T47D (cell line): ENCODE measurements around the gene KRT15.

ENCODE experiments used
- DNase-seq, 2 experiments: peaks; one replicate each; pipeline versions ENCODE4 v3.0.0 to v3.0.0-alpha.2; 2011 to 2012; ENCODE audit warnings: low read depth in 1 of 2, low spot score in 1 of 2
- JUND ChIP-seq: IDR thresholded peaks from 2 replicates; pipeline ENCODE4 v1.6.1; 2012; ENCODE audit warnings: low read depth
- in situ Hi-C: cut with HindIII; loops from 2 replicates; pipeline ENCODE4 v1.10.0; 2016; ENCODE audit warnings: low sequenced_read_pairs, low pct_unique_long_range_greater_than_20kb

KRT15 gene

DNA sequence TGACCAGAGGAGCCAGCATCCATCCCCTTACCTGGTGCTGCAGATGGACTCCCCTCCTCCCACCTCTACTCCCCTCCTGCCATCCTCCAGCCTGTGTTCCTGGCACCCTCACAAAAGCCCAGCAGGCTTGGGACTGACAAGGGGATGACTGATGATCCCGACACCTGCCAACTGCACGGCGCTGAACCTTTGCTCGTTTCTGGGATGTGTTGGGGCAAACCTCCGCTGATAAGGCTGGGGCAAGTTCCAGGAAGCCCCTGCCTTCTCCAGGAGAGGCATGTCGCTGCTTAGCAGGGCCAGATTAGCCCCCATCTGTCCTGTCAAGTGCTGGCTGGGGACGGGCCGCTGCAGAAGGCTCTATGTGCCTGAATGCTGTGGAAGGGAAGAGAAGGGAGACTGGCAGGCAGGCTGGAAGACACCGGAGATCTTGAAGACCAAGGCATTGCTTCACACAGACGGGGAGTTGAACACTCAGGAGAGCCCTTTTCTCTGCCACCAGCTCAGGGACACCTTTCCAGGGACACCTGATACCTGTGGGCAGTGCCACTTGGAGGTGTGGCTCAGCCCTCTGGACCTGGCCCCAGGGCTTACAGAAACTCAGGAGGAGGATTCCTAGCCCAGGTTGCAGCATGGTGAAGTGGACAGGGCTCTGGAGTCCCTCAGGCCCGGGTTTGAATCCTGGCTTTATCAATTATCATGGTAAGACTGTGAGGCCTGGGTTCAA, 973 bp upstream of the KRT15 start:
- in situ Hi-C loops: no loop called here
- peak in 1 of 2 experiments; percentile 92 for DNase-seq
- 0 out of 2 replicates have a peak, but pooled peaks have one; percentile 62 for TF ChIP-seq JUND

- in situ Hi-C loops: no loop called here
- no peak for TF ChIP-seq JUND
- peak in 1 of 2 experiments; percentile 51 for DNase-seq
These were observed 659 bp downstream of the KRT15 start for GRCh38 chr17:41518031-41518430.

- no peak for DNase-seq
- in situ Hi-C loops: no loop called here
- no peak for TF ChIP-seq JUND
These were observed 1.8 kb downstream of the KRT15 start for GRCh38 chr17:41516830-41517283.

DNA sequence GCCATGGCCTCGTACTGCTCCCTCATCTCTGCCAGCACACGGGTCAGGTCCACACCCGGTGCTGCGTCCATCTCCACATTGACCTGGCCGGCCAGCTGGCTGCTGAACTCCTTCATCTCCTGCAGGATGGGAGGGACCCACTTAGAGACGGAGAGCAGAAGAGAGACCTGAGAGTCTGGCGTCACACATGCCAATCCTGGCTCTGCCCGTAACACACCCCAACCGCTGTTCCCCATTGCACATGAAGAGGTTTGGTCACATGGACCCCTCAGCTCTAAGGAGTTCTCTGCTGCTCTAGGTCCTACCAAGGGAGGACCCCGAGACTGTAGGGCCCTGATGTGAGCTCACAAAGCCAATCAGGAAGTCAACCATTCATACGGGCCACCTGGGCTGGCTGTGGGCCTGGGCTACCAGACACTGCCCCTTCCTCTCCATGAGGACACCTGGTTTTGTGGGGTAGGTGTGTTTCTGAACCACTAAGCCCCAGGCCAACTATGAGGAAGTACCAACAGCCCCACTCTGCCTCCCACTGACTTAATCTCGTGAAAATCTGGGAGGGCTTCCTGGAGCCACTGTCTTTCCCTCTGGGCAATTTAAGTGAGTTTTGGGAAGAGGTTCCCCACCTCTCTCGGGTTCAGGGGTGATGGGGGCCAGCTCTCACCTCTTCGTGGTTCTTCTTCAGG, 2.4 kb downstream of the KRT15 start:
- no peak for DNase-seq
- in situ Hi-C loops: no loop called here
- TF ChIP-seq JUND: no peak

GRCh38 chr17:41513168-41513547, 5.5 kb downstream of the KRT15 start:
- in situ Hi-C loops: no loop called here
- DNase-seq: peak in 1 of 2 experiments; percentile 50
- no peak for TF ChIP-seq JUND

DNA sequence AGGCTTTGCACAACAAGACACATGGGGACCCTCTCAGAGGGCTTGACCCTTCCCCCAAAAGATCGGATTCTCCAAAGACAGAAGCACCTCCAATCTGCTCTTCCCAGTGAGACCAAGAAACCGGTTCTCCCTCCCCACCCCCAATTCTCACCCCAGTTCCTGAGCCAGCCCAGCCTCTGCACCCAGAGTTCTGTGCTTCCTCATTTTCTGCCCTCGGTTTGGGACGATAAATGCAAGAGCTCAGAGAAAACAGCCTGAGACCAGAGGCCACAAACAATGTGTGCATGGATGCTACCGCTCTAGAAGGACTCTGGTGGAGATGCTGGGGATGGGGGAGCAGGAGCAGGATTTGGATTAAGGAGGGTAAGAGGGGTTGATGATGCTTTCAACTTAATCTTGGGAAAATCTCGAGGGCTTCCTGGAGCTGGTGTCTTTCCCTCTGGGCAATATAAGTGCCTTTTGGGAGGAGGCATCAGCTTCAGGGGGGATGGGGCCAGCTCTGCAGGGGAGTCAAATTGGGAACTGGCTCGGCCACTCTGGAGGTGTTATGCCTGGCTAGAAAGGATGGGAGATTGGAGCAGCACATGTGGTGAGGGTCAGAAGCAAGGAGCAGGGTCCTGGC, 6.0 kb downstream of the KRT15 start:
- in situ Hi-C loops: no loop called here
- DNase-seq: peak in 1 of 2 experiments; percentile 52
- TF ChIP-seq JUND: no peak

- DNase-seq: peak in 1 of 2 experiments; percentile 84
- in situ Hi-C loops: no loop called here
- no peak for TF ChIP-seq JUND
These were observed 7.0 kb downstream of the KRT15 start for GRCh38 chr17:41511716-41512115.

DNA sequence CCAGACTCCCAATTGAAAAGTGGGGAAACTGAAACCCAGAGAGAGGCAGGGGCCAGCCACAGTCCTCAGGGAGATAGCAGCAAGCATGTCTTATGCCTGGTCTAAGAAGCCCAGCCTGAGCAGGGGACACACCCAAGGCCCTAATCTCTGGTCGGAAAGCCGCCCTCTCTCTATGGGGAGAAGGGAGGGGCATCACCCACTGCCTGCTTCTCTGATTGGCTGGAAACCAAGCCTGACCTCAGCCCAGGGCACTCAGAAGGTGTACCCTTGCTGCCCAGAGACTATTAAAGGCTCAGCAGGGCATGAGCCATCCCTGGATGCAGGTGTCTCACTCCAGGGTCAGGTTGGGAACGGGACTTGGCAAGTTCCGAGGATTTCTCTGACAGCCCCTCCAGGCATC, 7.6 kb downstream of the KRT15 start:
- TF ChIP-seq JUND: no peak
- peak in 1 of 2 experiments; percentile 84 for DNase-seq
- in situ Hi-C loops: no loop called here

DNA sequence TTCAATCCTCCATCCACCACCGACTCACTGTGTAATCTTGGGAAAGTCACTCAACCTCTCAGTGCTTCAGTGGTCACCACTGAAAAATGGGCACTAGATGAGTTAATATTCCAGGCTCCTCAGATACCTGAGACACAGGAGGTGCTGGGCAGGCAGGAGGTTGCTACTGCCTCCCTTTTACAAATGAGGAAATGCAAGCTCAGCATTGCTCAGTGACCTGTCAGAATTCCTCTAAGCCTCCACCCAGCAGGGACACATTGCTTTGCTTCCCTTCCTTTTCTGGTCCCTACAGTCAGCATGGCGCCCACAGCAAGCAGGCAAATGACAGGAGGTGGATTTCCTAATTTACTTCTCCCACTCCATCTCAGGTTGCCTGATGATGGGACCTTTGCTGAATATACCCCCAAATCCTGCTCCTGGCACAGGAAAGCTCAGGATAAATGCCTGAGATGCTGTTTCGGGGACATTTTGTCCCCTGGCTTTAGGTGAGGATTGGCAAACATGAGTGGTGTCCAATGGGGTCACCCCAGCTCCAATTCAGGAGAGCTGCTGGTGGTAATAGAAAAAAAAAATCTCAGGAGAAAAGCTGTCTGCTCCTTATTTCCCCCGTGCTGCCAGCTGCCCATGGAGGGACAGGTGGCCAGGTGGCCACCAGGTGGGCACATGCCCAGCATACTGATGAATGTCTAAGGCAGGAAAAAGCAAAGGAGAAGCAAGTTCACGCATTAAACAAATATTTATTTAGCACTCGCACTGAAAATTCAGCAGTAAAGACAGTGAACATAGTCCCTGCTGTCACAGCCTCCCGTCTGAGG, 8.2 kb downstream of the KRT15 start:
- peak in 1 of 2 experiments; percentile 82 for DNase-seq
- in situ Hi-C loops: no loop called here
- no peak for TF ChIP-seq JUND

DNA sequence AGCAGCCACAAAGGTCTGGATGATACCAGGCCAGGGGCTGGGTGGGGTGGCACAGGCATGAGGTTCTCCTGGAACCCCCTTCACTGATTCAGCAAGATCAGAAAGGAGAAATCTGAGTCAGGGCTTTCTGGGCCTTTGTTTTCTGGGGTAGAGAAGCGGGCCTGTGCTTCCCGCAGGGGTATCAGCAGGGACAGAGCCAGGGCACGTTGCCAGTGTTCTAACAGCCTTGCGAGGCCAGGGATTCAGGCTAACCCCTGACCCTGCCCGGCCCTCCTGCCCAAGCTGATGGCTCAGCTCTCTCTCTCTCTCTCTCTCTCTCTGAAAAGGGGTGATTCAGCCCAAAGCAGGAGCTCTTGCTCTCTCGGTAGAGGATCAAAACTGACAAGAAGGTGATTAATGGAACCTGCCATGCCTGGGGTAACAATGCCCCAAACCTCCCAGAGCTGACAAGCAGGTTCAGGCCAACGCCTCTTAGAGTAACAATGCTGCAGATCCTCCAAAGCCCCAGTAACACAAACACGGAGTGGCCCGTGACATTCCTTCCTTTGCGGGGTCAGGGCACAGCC, 11.3 kb downstream of the KRT15 start:
- in situ Hi-C loops: no loop called here
- TF ChIP-seq JUND: no peak
- peak in 1 of 2 experiments; percentile 76 for DNase-seq

GRCh38 chr17:41505809-41506767, 12.6 kb downstream of the KRT15 start:
- TF ChIP-seq JUND: no peak
- in situ Hi-C loops: no loop called here
- peak in 1 of 2 experiments; percentile 95 for DNase-seq
